Common myeloid progenitor, CD34-positive (primary cell): Measurements from ENCODE around the gene CD74.

Source experiments
- CTCF ChIA-PET: fragments of 350-600 bp; sonication (Branson Sonifier 250); formaldehyde crosslinking; loops from one replicate; lab custom pipeline; 2021; ENCODE audit warnings: antibody characterized with exemption; lab: Charles Lee
- POLR2A ChIA-PET: fragments of 350-600 bp; sonication (Branson Sonifier 250); formaldehyde crosslinking; loops from one replicate; lab custom pipeline; 2021; ENCODE audit warnings: antibody characterized with exemption; lab: Charles Lee
- DNase-seq, 3 donors: peaks; one replicate each; pipeline versions ENCODE4 v3.0.0 to v3.0.0-alpha.2; 2013
- H3K27ac ChIP-seq, 2 experiments: 1 replicate in 1 of 2; 2 replicates in 1 of 2; pipeline ENCODE4 v1.7.0; 2013; ENCODE audit warnings: inconsistent platforms in 2 of 2, low read length in 2 of 2, mild to moderate bottlenecking in 2 of 2, low read depth in 1 of 2, moderate library complexity in 1 of 2; ENCODE audit not compliant: severe bottlenecking in 2 of 2, insufficient read depth in 1 of 2, poor library complexity in 1 of 2
- H3K27me3 ChIP-seq, 5 experiments: replicated peaks in 2 of 5; 1 replicate in 3 of 5; 2 replicates in 2 of 5; pipeline versions ENCODE4 v1.6.1 to v1.7.0; 2013; ENCODE audit warnings: low read length in 4 of 5, mild to moderate bottlenecking in 2 of 5, moderate library complexity in 2 of 5, inconsistent platforms in 1 of 5; ENCODE audit not compliant: insufficient read depth in 5 of 5, control insufficient read depth in 4 of 5
- H3K36me3 ChIP-seq, 4 experiments: 1 replicate in 2 of 4; 2 replicates in 2 of 4; pipeline versions ENCODE4 v1.6.1 to v1.7.0; 2013; ENCODE audit warnings: low read length in 3 of 4, control low read depth in 1 of 4, mild to moderate bottlenecking in 1 of 4; ENCODE audit not compliant: control insufficient read depth in 4 of 4, insufficient read depth in 4 of 4
- H3K4me1 ChIP-seq, 4 experiments: 1 replicate in 3 of 4; 2 replicates in 1 of 4; pipeline versions ENCODE4 v1.6.1 to v1.7.1; 2013; ENCODE audit warnings: low read length in 3 of 4, mild to moderate bottlenecking in 3 of 4, control low read depth in 1 of 4, inconsistent platforms in 1 of 4, moderate library complexity in 1 of 4; ENCODE audit not compliant: control insufficient read depth in 4 of 4, insufficient read depth in 4 of 4; ENCODE audit errors: control extremely low read depth in 1 of 4
- H3K4me3 ChIP-seq, 7 experiments: 1 replicate in 4 of 7; 2 replicates in 3 of 7; pipeline versions ENCODE4 v1.5.1 to v1.7.0; 2013; ENCODE audit warnings: mild to moderate bottlenecking in 7 of 7, low read length in 6 of 7, moderate library complexity in 6 of 7, inconsistent platforms in 2 of 7, low read depth in 2 of 7, control low read depth in 1 of 7; ENCODE audit not compliant: insufficient read depth in 4 of 7, control insufficient read depth in 1 of 7; ENCODE audit errors: extremely low read depth in 1 of 7
- H3K9me3 ChIP-seq, 5 experiments: 1 replicate in 4 of 5; 2 replicates in 1 of 5; pipeline versions ENCODE4 v1.6.1 to v1.7.1; 2013; ENCODE audit warnings: low read length in 4 of 5, mild to moderate bottlenecking in 2 of 5, inconsistent platforms in 1 of 5, low read depth in 1 of 5, moderate library complexity in 1 of 5; ENCODE audit not compliant: control insufficient read depth in 4 of 5, insufficient read depth in 2 of 5; ENCODE audit errors: control extremely low read depth in 1 of 5
- WGBS: methylation state at CpG from one replicate; pipeline ENCODE4 v1.1.5; 2013; ENCODE audit not compliant: insufficient coverage; 5-methylcytosine and 5-hydroxymethylcytosine counted together

Gene CD74

DNA sequence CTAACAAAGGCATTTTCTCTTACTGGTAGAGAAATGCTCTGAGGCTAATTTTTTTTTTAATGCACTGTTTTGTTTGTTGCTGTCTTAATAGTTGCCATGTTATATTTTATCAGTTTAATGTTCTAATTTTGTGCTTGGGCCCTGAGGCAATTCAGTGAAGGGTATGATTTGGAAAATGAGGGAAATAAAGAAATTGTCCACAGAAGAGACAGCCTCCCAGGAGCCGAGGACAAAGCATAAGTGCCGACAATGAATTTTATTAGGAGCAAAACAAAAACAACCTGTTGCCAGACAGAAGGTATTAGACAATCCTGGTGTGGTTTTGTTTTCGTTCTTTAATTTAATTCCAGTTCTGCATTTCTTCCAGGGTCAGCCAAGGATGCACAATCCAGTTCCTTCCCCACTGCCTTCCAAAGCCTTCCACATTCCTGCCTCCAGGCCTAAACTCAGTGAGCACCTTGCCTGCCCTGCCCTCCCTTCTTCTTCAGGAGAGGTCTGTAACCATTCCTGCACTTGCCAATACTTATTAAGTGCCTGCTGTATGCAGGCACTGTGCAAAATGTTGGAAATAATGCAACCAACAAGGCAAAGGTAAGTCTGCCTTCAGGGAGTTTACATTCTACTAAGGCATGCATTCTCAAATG lies 59.6 kb downstream of the CD74 start:
- POLR2A ChIA-PET = no interaction called here
- H3K36me3 ChIP-seq = no peaks in the 10 kb centered on the region

GRCh38 chr5:150352244-150353031 lies 60.3 kb downstream of the CD74 start:
- Histone ChIP-seq H3K27me3 (no peaks in the 10 kb centered on the region), H3K36me3 (no peaks in the 10 kb centered on the region), H3K9me3 (no peaks in the 10 kb centered on the region), H3K4me1 (peaks cover 10 to 30% (median 24%) of the 10 kb centered on the region in 4 experiments), H3K4me3 (no peak overlapping the region), H3K27ac (no peak overlapping the region)
- DNase-seq = no peak
- 74% methylated on average over 5 of the region's 6 CpGs for WGBS
- ChIA-PET CTCF (interaction anchor here (0.7 to 6.6 kb wide), 12 partner anchors 10 to 224 kb away, joined by 3 to 63 read pairs (median 6); partner anchors contain the start of gene ARSI), POLR2A (no interaction called here)

More for the DNA sequence above, 59.6 kb downstream of the CD74 start:
- H3K4me3 ChIP-seq = no peak overlapping the region
- no peak for DNase-seq
- H3K27me3 ChIP-seq = no peaks in the 10 kb centered on the region
- 96% methylated on average over 3 of the region's 3 CpGs for whole genome bisulfite sequencing
- CTCF ChIA-PET = interaction anchor here (1.1 to 4.5 kb wide), 2 partner anchors 10 to 85 kb away, joined by 3 to 29 read pairs; no protein-coding TSS in a partner anchor
- no peak overlapping the region for H3K27ac ChIP-seq
- H3K4me1 ChIP-seq = peaks cover 11 to 30% (median 24%) of the 10 kb centered on the region in 4 experiments
- no peaks in the 10 kb centered on the region for H3K9me3 ChIP-seq
